T-cell (primary cell): Measurements from ENCODE around the gene HDC. TPM values are rescaled to one million over a fixed set of nuclear protein-coding genes. Genes with fewer than 3 reads are reported as not detected.

Experiments used
- ATAC-seq, 4 experiments: fragments of 200-7000 bp in 3 of 4; fragments of 150-1000 bp in 1 of 4; cut with Tn5 transposase; replicated peaks in 1 of 4; 1 replicate in 3 of 4; 2 replicates in 1 of 4; pipeline ENCODE4 v1.10.0; 2021; ENCODE audit warnings: moderate library complexity in 3 of 4, mild to moderate bottlenecking in 2 of 4, moderate number of reproducible peaks in 1 of 4
- CTCF ChIA-PET, 2 donors: fragments of 300-600 bp; sonication (Branson Sonifier 250); formaldehyde crosslinking; loops; one replicate each; lab custom pipeline; 2022; ENCODE audit warnings: antibody characterized with exemption in 2 of 2; lab: Charles Lee
- POLR2A ChIA-PET, 2 donors: fragments of 300-600 bp; sonication (Branson Sonifier 250); formaldehyde crosslinking; loops; one replicate each; lab custom pipeline; 2022; ENCODE audit warnings: antibody characterized with exemption in 2 of 2; lab: Charles Lee
- DNase-seq, 35 experiments: peaks; one replicate each; pipeline versions ENCODE4 v3.0.0 to v3.0.0-alpha.2; 2013 to 2023
- H3K27ac ChIP-seq: one replicate; pipeline ENCODE4 v1.5.1; 2013; ENCODE audit warnings: low read length
- H3K27me3 ChIP-seq, 2 experiments: replicated peaks in 1 of 2; 1 replicate in 1 of 2; 2 replicates in 1 of 2; pipeline versions ENCODE4 v1.6.1 to v1.7.0; 2013; ENCODE audit warnings: low read length in 1 of 2, mixed read lengths in 1 of 2; ENCODE audit not compliant: control insufficient read depth in 2 of 2, insufficient read depth in 2 of 2; ENCODE audit errors: extremely low read depth in 1 of 2
- H3K36me3 ChIP-seq, 2 donors: 1 replicate in 1 of 2; 2 replicates in 1 of 2; pipeline versions ENCODE4 v1.6.1 to v1.7.0; 2013; ENCODE audit warnings: low read length in 1 of 2; ENCODE audit not compliant: control insufficient read depth in 2 of 2, insufficient read depth in 1 of 2; ENCODE audit errors: extremely low read depth in 1 of 2
- H3K4me1 ChIP-seq, 2 experiments: 1 replicate in 1 of 2; 2 replicates in 1 of 2; pipeline versions ENCODE4 v1.6.1 to v1.7.0; 2013; ENCODE audit warnings: low read length in 2 of 2, mixed read lengths in 1 of 2; ENCODE audit not compliant: insufficient read depth in 2 of 2, control insufficient read depth in 1 of 2; ENCODE audit errors: extremely low read depth in 1 of 2
- H3K4me3 ChIP-seq, 2 donors: 1 replicate in 1 of 2; 2 replicates in 1 of 2; pipeline versions ENCODE4 v1.5.1 to v1.7.0; 2013; ENCODE audit warnings: mild to moderate bottlenecking in 2 of 2, low read length in 1 of 2, moderate library complexity in 1 of 2; ENCODE audit not compliant: control insufficient read depth in 1 of 2; ENCODE audit errors: extremely low read depth in 1 of 2
- H3K9me3 ChIP-seq: 2 replicates; pipeline ENCODE4 v1.7.0; 2013
- H3K27ac Mint-ChIP-seq, 2 donors: one replicate each; pipeline ENCODE4 v1.8.0; 2020 to 2021; ENCODE audit warnings: mild to moderate bottlenecking in 2 of 2, mixed read lengths in 2 of 2
- H3K27me3 Mint-ChIP-seq, 2 donors: one replicate each; pipeline ENCODE4 v1.8.0; 2021 to 2022; ENCODE audit warnings: mixed read lengths in 2 of 2
- H3K36me3 Mint-ChIP-seq: one replicate; pipeline ENCODE4 v1.8.0; 2021; ENCODE audit warnings: mixed read lengths
- H3K4me1 Mint-ChIP-seq, 3 donors: one replicate each; pipeline ENCODE4 v1.8.0; 2020 to 2022; ENCODE audit warnings: mixed read lengths in 3 of 3, mild to moderate bottlenecking in 1 of 3
- H3K4me3 Mint-ChIP-seq, 3 donors: one replicate each; pipeline ENCODE4 v1.8.0; 2020 to 2022; ENCODE audit warnings: mild to moderate bottlenecking in 3 of 3, mixed read lengths in 3 of 3, moderate library complexity in 3 of 3
- H3K9me3 Mint-ChIP-seq, 3 donors: one replicate each; pipeline ENCODE4 v1.8.0; 2020 to 2022; ENCODE audit warnings: mixed read lengths in 3 of 3
- WGBS: methylation state at CpG from one replicate; pipeline ENCODE4 v1.1.5; 2013; ENCODE audit warnings: missing lambda C conversion rate; ENCODE audit not compliant: insufficient coverage; 5-methylcytosine and 5-hydroxymethylcytosine counted together
- total RNA-seq, 35 experiments: library from RNA in 6 of 35; stranded (reverse) in 6 of 35; fragments of 120-200 nt in 1 of 35; gene quantifications; one replicate each; pipeline versions ENCODE4 v1.2.1 to v1.2.4 and lab custom pipeline; 2013 to 2026

Gene HDC
- total RNA-seq, 5 donors from 2014 or later (not counting 1 experiment from before 2014, with no cell fraction given): 0.26 to 4.3 (median 2.5) TPM; not detected in 1

DNA sequence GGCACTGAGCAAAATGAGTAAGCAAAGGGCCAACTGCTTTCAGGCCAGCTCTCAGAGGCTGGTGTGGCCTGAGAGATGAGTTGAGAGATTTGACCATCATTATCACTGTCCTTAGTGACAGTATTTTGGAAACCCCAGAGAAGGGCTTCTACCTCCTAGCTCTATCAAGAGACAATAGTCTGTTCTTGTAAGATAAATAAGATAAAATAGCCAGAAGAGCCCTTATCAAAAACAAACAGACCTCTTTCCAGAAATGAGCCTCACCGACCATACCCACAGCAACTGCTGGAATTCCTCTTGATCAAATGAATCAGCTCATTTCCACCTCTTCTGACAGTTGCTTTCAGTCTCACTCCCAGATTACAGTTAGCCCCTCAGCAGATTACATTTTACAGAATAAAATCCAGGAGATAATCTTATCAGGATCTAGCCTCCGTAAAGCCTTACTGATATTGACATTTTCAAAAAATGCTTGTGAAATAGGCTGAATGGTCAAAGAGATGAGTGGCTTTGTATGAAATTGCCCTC, 4.5 kb downstream of the HDC start:
- no peak overlapping the region for H3K27ac Mint-ChIP-seq
- H3K27me3 ChIP-seq: peaks cover 0 to 4% of the 10 kb centered on the region in 2 experiments
- H3K36me3 ChIP-seq: no peaks in the 10 kb centered on the region
- CTCF ChIA-PET: interaction anchor here in 1 of 2 donors (0.7 kb wide), 1 partner anchor 177 kb away, joined by 3 read pairs; no protein-coding TSS in a partner anchor
- no peaks in the 10 kb centered on the region for H3K9me3 Mint-ChIP-seq
- H3K9me3 ChIP-seq: no peaks in the 10 kb centered on the region
- peaks cover 26 to 40% (median 27%) of the 10 kb centered on the region in 3 donors for H3K4me1 Mint-ChIP-seq
- ATAC-seq (no peak), DNase-seq (no peak)
- POLR2A ChIA-PET: no interaction called here
- peaks cover 0 to 42% of the 10 kb centered on the region in 2 experiments for H3K4me1 ChIP-seq
- H3K27ac ChIP-seq: no peak overlapping the region
- H3K4me3 ChIP-seq: no peak overlapping the region
- H3K36me3 Mint-ChIP-seq: no peaks in the 10 kb centered on the region
- H3K27me3 Mint-ChIP-seq: no peaks in the 10 kb centered on the region
- H3K4me3 Mint-ChIP-seq: no peak overlapping the region
- WGBS: no CpG with 5 or more reads among the region's 2 CpGs

DNA sequence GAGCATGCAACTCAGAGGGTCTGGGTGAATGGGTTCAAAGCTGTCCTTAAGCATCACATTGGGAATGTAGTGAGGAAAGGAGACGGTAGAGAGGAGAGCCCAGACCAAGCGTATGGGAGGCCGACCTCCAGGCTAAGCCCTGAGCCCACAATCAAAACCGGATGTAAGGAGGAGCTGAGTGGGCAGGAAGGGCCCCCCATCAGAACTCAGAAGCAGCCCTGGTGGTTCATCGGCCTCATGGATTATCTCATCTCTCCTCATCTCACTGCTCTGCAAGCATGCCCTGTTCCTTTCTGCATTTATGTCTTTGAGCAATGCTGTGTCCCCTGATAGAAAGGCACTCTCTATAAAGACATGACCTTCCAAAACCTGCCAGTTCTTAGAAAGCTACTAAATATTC, 6.2 kb downstream of the HDC start:
- Mint-ChIP-seq H3K36me3 (no peaks in the 10 kb centered on the region), H3K4me1 (peaks cover 26 to 40% (median 27%) of the 10 kb centered on the region in 3 donors), H3K9me3 (no peaks in the 10 kb centered on the region), H3K27ac (no peak overlapping the region), H3K4me3 (no peak overlapping the region), H3K27me3 (peaks cover 0 to 4% of the 10 kb centered on the region in 2 donors)
- Histone ChIP-seq H3K27me3 (no peaks in the 10 kb centered on the region), H3K9me3 (no peaks in the 10 kb centered on the region), H3K36me3 (no peaks in the 10 kb centered on the region), H3K27ac (no peak overlapping the region), H3K4me3 (no peak overlapping the region), H3K4me1 (peaks cover 0 to 42% of the 10 kb centered on the region in 2 experiments)
- DNase-seq: no peak
- ChIA-PET CTCF (interaction anchor here in 1 of 2 donors (0.6 kb wide), 2 partner anchors 43 to 1927 kb away, joined by 5 read pairs; no protein-coding TSS in a partner anchor), POLR2A (no interaction called here)
- ATAC-seq: no peak
- WGBS: 54% methylated on average over 2 of the region's 5 CpGs

DNA sequence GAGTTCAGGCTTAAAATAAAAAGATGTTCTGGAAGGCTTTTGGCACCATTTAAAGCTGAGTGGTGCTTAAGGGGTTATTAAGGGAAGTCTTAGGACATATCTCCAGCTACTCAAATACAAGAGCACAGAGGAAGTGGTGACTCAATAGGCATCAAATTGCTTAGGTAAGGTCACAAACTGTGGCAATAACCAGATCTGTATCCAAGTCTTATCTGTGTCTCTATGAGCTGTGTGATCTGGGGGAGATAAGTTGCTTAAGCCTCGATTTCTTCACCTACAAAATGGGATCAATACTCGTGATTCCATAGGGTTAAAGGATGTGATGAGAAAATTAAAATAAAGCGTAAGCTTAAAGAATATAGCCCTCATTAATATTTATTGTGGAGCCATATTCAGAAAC, 7.6 kb downstream of the HDC start:
- DNase-seq (no peak), ATAC-seq (no peak)
- peaks cover 20 to 31% (median 22%) of the 10 kb centered on the region in 3 donors for H3K4me1 Mint-ChIP-seq
- ChIA-PET POLR2A (no interaction called here), CTCF (no interaction called here)
- no CpG with 5 or more reads among the region's 3 CpGs for WGBS
- Histone ChIP-seq H3K27me3 (no peaks in the 10 kb centered on the region), H3K9me3 (no peaks in the 10 kb centered on the region), H3K4me3 (no peak overlapping the region), H3K4me1 (peaks cover 0 to 37% of the 10 kb centered on the region in 2 experiments), H3K36me3 (no peaks in the 10 kb centered on the region), H3K27ac (no peak overlapping the region)
- no peak overlapping the region for H3K4me3 Mint-ChIP-seq
- no peaks in the 10 kb centered on the region for H3K36me3 Mint-ChIP-seq
- no peaks in the 10 kb centered on the region for H3K9me3 Mint-ChIP-seq
- peaks cover 0 to 4% of the 10 kb centered on the region in 2 donors for H3K27me3 Mint-ChIP-seq
- H3K27ac Mint-ChIP-seq: no peak overlapping the region

DNA sequence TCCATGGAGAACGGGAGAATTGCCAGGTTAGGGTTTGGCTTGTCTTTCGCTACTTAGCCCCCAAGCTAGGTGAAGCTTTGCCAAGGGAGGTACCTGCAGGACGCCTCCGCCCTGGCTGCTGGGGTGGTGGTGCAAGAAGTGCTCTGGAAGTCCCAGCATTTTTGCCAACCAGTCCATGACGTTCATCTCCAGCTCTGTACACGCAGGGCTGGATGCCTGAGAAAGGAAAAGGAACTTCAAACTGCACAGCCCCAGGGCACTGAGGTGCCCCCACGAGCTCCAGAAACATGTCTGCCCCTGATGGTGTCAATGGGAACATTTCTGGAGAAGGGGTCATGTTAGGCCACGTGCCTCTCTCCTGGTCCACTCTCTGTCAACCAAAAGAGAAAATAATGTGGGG, 8.2 kb downstream of the HDC start:
- ATAC-seq: no peak
- H3K4me3 Mint-ChIP-seq: no peak overlapping the region
- H3K27ac Mint-ChIP-seq: no peak overlapping the region
- Histone ChIP-seq H3K27ac (no peak overlapping the region), H3K9me3 (no peaks in the 10 kb centered on the region), H3K4me1 (peaks cover 0 to 31% of the 10 kb centered on the region in 2 experiments), H3K27me3 (no peaks in the 10 kb centered on the region), H3K4me3 (no peak overlapping the region), H3K36me3 (no peaks in the 10 kb centered on the region)
- no peak for DNase-seq
- no peaks in the 10 kb centered on the region for H3K36me3 Mint-ChIP-seq
- POLR2A ChIA-PET: no interaction called here
- H3K27me3 Mint-ChIP-seq: peaks cover 0 to 4% of the 10 kb centered on the region in 2 donors
- H3K9me3 Mint-ChIP-seq: no peaks in the 10 kb centered on the region
- CTCF ChIA-PET: no interaction called here
- 92% methylated on average over 5 of the region's 8 CpGs for WGBS
- peaks cover 14 to 25% (median 16%) of the 10 kb centered on the region in 3 donors for H3K4me1 Mint-ChIP-seq

DNA sequence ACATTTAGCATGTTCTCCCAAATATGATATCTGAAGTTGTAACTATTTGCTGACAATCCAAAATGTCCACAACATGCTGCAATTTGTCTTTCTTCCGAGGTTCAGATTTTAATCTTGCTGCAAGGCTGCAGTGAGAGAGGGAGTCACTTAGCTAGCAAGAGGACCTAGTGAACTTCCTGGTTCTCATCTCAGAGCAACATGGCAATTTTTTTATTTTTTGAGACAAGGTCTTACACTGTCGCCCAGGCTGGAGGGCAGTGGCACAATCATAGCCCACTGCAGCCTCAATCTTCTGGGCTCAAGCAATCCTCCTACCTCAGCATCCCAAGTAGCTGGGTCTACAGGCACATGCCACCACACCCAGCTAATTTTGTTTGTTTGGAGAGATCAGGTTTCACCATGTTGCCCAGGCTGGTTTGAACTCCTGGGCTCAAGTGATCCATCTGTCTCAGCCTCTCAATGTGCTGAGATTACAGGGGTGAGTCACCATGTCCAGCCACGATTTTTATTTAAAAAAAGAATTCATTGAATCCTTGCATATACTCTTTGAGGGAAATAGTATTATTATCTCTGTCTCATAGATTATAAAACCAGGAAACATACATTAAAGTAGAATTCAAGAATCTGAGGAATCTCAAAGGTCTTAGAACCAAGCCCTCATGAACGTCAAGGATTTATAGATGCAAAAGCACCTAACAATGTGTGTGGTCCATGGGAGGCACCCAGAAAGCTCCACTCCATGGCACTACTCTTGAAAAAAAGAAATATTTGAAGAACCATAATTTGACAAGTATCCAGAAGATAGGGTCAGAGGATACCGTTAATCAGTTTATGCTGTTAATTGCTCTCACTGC, 9.1 kb downstream of the HDC start:
- H3K9me3 Mint-ChIP-seq: no peaks in the 10 kb centered on the region
- Histone ChIP-seq H3K36me3 (no peaks in the 10 kb centered on the region), H3K4me3 (no peak overlapping the region), H3K9me3 (no peaks in the 10 kb centered on the region), H3K4me1 (peaks cover 0 to 24% of the 10 kb centered on the region in 2 experiments), H3K27me3 (no peaks in the 10 kb centered on the region), H3K27ac (no peak overlapping the region)
- ChIA-PET POLR2A (interaction anchor here in 1 of 2 donors (0.7 kb wide), 1 partner anchor 210 kb away, joined by 3 read pairs; no protein-coding TSS in a partner anchor), CTCF (no interaction called here)
- no peaks in the 10 kb centered on the region for H3K36me3 Mint-ChIP-seq
- DNase-seq: no peak
- H3K27me3 Mint-ChIP-seq: peaks cover 0 to 4% of the 10 kb centered on the region in 2 donors
- no peak overlapping the region for H3K27ac Mint-ChIP-seq
- no peak overlapping the region for H3K4me3 Mint-ChIP-seq
- peaks cover 11 to 19% (median 13%) of the 10 kb centered on the region in 3 donors for H3K4me1 Mint-ChIP-seq
- 82% methylated on average over 2 of the region's 5 CpGs for WGBS
- ATAC-seq: no peak

GRCh38 chr15:50252556-50252955, 13.0 kb downstream of the HDC start:
- ChIA-PET POLR2A (no interaction called here), CTCF (no interaction called here)
- Histone ChIP-seq H3K4me3 (no peak overlapping the region), H3K27me3 (no peaks in the 10 kb centered on the region), H3K9me3 (no peaks in the 10 kb centered on the region), H3K36me3 (no peaks in the 10 kb centered on the region), H3K27ac (no peak overlapping the region), H3K4me1 (peaks cover 2 to 15% of the 10 kb centered on the region in 2 experiments)
- WGBS: 92% methylated on average over 6 of the region's 11 CpGs
- Mint-ChIP-seq H3K27ac (no peak overlapping the region), H3K9me3 (no peaks in the 10 kb centered on the region), H3K4me3 (no peak overlapping the region), H3K27me3 (peaks cover 0 to 4% of the 10 kb centered on the region in 2 donors), H3K36me3 (no peaks in the 10 kb centered on the region), H3K4me1 (peaks cover 0 to 18% (median 17%) of the 10 kb centered on the region in 3 donors)
- DNase-seq: no peak
- ATAC-seq: no peak
